ENCODE data around the gene RGS18.

- no peak for TF ChIP-seq POLR2A (IDR thresholded peaks at IDR 0.05; ENCODE audit: low read length)
- TF ChIP-seq GATA1 (IDR thresholded peaks at IDR 0.05; ENCODE audit: low read depth, low read length), result no peak
Observed at GRCh38 chr1:192131914-192132313, 26.3 kb upstream of the RGS18 start.

Measured in erythroblast (primary cell).